HG03354 (cell line): ENCODE results near the gene TBXA2R.
"Not testable (repeated sequence)": the region's sequence is repeated elsewhere in the genome, so short reads cannot be mapped to it uniquely, and the experiment has no call there.

ENCODE experiments used
- ATAC-seq: cut with Tn5 transposase; IDR thresholded peaks from one replicate; pipeline ENCODE4 v1.9.1; 2021; ENCODE audit warnings: mild to moderate bottlenecking; ENCODE audit not compliant: unreplicated experiment, poor library complexity, severe bottlenecking

The TBXA2R gene

DNA sequence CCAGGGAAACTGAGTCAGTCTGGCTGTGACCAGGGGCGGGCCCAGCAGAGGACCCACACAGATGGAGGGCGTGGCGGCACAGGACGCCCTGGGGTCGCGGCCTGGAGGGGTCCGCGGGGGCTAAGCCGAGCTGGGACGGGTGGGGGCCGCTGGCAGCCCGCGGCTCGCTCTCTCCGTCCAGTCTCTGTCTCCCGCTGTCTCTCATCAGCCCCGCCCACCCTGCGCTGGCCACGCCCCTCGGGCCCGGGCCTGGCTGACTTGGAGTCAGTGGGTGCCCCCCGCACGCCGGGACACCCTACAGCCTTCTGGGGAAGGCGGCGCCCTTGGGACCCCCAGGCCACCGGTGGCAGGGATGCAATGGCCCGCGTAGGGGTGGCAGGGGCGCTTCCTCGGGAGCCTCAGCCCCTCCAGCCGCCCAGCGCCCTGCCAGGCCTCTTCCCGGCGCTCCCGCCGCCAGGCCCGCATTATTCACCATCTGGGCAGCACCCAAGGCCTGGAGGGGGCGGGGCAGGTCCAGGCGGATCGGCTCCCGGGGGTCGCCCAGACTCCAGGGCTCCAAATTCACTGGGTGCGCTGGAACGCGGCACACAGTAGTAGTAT lies at the start of gene TBXA2R:
TSS of gene TBXA2R (minus strand) at position 186 of the 600 bp plus-strand sequence. CDS start 6,241 bp downstream, outside the sequence.
- ATAC-seq: no peak

DNA sequence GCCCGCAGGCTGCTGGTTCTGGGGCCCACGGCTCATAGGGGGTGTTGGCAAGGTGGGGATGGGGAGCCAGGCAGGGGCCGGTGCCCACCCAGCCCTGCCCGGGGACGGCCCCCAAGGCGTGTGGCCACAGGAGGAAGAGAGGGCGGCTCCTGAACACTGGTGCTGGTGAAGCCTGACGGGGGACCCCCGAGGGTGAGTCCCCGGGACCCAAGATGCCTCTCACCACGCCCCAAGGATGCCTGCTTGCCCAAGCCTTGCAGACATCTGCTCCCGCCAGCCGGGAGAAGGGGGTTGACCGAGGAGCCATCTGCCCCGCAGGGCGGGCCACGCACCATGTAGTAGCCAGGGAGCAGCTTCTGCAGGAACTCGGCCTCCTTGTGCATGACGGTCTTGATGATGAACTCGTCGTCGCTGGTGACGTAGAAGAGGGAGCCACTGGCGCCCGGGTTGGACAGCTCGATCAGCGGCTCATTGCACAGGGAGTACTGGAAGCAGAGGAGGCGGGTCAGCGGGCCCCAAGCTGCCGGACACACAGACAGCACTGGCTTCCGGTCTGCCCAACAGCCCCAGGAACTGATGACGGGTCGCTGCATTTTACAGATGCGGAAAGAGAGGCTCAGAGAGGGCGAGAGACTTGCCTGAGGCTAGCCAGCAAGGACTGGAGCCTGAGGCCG lies 49.5 kb upstream of the TBXA2R start:
- ATAC-seq: no peak

DNA sequence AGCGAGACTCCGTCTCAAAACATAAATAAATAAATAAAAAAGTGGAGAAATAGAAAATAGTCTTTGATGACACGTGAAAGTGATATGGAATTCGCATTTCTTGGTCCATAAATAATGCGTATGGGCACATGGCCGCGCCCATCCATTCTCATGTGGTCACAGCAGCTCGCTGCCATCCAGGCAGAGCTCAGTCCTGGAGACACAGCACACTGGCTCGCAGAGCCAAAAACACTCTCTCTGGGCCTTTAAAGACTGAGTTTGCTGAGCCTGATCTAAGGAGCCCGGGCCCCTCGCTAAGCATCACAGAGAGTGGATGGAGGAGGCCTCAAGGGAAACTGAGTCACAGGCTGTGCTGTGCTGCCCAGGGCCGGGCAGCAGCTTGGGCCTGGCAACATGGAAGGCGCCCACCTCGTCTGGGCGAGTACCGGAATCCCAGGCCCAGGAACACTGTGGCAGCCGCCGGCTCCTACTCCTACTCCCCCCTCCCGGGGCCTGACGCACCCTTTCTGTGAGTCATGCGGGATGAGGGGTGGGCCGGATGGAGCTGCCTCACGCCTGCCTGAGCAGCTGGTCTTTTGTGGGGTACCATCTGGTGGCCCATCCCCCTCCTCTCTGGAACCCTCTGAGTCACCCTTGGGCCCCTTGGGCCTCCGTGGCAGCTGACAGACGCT lies 48.9 kb upstream of the TBXA2R start:
- no peak for ATAC-seq

DNA sequence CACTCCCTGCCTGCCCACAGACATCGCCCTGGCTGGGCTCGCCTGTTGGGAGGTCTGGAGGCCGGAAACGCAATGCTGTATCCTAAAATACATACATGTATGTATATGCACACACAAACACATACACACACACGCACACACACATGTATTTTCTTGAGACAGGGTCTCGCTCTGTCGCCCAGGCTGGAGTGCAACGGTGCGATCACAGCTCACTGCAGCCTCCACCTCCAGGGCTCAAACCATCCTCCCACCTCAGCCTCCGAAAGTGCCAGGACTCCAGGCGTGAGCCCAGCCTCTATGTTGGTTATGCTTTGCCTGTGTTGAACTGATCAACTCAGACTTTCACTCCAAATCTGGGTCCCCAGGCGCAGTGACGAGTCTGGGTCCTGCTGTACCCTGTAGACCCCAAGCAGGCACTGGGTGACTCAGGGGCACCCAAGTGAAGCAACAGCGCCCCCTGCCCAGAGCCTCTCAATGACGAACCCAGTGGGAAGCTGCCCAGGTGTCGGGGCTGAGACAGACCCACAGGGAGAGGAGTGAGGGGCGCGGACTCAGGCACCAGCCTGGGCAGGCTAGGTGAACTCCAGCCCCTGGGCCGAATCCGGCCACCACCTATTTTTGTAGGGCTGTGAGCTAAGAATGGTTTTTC lies 47.3 kb upstream of the TBXA2R start:
- no peak for ATAC-seq

- no peak for ATAC-seq
Measured at GRCh38 chr19:3653081-3653795, 46.6 kb upstream of the TBXA2R start.

DNA sequence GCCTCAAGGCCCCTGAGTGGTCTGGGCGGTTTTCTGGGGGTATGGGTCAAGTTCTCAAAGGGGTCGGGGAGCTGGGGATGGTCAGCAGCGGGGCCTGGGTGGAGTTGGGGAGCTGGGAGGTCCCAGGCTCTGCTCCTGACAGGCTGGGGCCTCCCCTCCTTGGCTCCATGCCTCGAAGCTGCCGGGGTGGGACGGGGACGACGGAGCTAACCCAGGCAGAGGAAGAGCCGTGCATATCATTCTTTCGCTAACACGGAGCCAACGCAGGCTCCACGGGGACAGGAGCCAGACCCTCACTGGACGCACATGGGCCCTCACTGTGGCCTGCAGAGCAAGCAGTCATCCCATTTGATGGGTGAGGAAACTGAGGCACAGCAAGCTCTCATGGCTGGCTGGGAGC lies 45.7 kb upstream of the TBXA2R start:
- ATAC-seq: no peak

DNA sequence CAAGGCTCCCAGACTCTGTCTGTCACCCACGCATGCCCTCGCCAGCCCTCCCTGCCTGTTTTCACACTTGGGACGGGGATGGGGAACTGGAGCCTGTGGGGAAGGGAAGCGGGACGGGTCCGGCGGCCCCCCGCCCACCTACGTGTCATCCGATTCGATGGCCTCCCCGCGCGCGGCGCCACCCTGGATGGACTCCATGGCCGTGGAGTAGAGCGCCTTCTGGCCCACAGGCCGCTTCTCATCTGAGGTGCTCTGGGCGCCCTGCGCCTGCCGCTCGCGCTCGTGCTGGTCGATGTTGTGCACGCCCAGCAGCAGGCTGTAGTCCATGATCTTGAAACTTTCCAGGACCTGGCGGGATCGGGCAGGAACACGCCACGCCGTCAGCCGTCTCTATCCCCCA lies 45.0 kb upstream of the TBXA2R start:
- no peak for ATAC-seq

DNA sequence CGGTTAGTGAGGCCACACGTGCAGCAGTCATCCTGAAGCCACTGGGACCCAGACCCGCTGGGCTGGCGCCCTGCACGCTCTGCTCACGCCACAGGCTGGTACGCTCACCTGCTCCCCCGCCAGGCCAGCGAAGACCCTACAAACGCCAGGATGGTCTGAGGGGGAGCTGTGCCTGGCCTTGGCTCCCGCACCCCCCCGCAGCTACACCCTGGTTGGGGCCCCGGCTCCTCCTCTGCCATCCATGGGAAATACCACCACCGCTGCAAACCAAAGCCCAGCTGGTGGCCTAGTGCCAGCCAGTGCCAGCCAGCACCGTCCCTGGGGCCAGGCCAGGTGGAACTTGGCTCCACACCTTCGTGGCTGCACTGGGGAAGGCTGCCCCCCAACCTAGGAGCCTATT lies 43.2 kb upstream of the TBXA2R start:
- ATAC-seq: no peak

DNA sequence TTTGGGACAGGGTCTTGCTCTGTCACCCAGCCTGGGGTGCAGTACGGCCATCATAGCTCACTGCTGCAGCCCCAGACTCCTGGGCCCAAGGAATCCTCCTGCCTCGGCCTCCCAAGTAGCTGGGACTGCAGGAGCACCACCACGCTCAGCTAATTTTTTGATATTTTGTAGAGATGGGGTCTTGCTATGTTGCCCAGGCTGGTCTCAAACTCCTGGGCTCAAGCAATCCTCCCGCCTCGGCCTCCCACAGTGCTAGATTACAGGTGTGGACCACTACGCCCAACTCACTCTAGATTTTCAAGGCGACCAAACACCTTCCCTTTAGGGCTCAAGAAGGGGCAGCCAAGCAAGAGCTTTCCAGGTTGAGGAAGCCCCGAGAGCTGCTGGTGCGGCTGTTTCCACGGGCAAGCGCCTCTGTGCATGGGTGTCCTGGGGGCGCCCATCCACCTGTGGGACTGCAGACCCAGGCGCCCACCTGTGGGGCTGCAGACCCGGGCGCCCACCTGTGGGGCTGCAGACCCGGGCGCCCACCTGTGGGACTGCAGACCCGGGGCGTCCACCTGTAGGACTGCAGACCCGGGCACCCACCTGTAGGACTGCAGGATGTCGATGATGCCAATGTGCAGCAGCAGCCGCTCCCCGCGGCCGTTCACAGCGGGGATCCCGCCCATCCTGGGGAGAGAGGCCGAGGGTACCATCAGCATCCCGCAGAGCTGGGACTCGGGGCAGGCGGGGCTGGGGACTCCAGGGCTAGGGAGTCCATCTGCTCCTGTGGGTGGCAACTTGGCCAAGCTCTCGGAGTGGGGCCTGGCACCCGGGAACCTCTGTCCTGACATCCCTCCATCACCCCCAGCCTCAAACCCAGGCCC lies 41.6 kb upstream of the TBXA2R start:
- ATAC-seq: no peak

GRCh38 chr19:3647102-3647501 lies 40.4 kb upstream of the TBXA2R start:
- not testable (repeated sequence) for ATAC-seq

DNA sequence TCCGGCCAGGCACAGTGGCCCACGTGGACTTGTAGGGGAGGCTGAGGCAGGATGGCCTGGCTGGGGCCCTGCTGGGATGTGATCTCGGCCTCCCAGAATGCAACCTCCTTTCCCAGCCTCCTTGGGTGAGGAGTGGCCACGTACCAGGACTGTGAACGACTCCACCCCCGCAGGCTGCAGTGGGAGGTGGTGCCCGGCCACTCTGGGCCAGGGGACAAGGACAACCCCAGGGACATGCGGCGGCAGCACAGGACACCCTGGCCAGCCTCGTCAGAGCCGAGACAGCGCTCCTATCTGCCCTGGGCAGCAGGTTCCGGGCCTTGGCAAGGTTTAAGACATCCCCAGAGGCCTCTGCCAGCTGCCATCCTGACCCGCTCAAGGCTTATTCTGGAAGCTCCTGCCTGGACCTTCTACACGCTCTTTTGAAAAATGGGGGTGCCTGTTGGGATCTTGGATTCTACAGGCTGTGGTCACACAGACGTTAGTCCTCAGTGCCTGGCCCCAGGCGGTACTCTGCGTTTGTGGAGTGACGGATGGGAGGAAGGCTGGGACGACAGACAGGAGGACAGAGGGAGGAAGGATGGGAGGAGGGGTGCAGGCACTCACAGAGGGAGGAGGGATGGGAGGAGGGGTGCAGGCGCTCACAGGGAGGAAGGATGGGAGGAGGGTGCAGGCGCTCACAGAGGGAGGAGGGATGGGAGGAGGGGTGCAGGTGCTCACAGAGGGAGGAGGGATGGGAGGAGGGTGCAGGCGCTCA lies 39.8 kb upstream of the TBXA2R start:
- no peak for ATAC-seq

DNA sequence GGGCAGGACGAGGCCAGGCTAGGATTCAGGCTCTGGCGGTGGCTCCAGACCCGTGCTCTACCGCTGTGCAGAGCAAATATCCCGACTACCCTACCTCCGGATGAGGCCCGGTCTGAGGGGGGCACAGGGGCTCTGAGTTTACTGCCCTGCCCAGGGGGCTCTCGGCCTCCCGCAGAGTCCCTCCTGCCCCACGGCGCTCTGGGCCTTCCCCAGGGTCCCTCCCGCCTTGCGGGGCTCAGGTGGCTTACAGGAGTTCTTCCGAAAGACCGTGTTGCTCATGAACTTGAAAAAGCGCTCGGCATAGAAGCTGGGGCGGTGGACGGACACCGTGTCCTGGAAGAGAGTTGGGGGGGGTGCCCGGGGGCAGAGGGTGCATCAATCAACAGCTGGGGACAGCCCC lies 39.1 kb upstream of the TBXA2R start:
- no peak for ATAC-seq

GRCh38 chr19:3645067-3645396 lies 38.4 kb upstream of the TBXA2R start:
- ATAC-seq: no peak

GRCh38 chr19:3644351-3645066 lies 37.8 kb upstream of the TBXA2R start:
- no peak for ATAC-seq

DNA sequence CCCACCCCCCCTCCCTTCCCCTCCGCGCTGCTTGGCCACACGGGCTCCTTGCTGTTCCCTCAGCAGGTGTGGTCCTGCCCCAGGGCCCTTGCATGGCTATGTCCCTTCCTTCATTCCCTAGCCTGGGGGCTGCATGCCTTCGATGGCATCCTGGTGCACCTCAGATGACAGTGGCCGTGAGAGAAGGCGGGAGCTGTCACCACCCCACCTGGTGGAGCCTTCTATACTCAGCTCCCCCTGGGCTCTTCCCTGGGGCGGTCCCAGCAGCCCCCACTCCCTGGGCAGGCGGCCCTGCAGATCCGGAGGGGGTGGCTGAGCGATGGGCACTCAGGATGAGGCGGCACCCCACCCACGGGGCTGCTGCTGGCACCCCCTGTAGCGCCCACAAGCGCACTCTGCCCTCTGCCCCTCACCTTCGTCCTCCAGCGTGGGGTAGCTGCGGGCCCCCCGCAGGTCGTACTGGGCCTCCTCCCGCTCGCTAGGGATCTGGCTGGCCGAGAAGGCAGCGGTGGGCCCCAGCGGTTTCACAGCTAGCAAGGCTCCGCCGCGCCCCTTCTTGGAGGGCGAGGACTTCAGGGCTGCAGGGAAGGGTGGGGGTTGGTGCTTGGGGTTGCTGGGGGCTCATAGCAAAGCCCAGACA lies 37.1 kb upstream of the TBXA2R start:
- ATAC-seq: no peak

DNA sequence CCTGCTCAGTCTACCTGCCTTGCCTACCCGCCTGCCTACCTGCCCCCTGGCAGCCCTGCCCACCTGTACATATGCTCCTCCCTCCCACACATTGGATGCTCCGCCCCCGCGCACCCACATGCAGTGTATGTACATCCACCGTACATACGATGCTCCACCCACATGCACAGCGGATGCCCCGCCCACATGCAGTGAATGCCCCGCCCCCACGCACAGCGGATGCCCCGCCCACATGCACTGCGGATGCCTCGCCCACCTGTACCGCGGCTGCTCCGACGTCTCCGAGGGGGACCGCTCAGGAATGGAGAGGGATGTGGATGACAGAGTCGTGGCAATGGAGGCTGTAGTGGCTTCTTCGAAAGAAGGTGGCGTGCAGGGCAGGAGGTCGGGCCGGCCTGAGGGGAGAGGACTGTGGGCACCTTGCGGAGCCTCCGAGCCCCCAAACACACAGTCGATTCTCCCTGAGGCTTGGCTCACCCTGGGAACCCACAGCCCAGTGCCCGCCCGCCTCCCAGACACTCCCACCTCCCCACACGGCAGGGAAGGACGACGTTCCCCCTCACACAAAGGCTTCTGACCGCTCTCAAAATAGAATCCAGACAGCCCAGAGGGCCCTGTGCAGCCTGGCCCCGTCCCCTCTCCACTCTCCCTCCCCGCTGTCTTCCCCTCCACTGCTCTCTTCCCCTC lies 36.5 kb upstream of the TBXA2R start:
- no peak for ATAC-seq

- no peak for ATAC-seq
Measured at GRCh38 chr19:3642296-3642695, 35.6 kb upstream of the TBXA2R start.
